GM10266 (cell line): ENCODE results near the gene CFAP100.

Source experiments
- DNase-seq: peaks from one replicate; pipeline ENCODE4 v3.0.0; 2012; ENCODE audit errors: extremely low spot score
- TF ChIP-seq, protein P1 (sequence below): IDR thresholded peaks from 2 replicates; pipeline ENCODE4 v1.5.1; 2012; ENCODE audit warnings: mild to moderate bottlenecking, low read depth; ENCODE audit not compliant: control insufficient read depth, insufficient read depth; ENCODE audit errors: missing control alignments

The CFAP100 gene

DNA sequence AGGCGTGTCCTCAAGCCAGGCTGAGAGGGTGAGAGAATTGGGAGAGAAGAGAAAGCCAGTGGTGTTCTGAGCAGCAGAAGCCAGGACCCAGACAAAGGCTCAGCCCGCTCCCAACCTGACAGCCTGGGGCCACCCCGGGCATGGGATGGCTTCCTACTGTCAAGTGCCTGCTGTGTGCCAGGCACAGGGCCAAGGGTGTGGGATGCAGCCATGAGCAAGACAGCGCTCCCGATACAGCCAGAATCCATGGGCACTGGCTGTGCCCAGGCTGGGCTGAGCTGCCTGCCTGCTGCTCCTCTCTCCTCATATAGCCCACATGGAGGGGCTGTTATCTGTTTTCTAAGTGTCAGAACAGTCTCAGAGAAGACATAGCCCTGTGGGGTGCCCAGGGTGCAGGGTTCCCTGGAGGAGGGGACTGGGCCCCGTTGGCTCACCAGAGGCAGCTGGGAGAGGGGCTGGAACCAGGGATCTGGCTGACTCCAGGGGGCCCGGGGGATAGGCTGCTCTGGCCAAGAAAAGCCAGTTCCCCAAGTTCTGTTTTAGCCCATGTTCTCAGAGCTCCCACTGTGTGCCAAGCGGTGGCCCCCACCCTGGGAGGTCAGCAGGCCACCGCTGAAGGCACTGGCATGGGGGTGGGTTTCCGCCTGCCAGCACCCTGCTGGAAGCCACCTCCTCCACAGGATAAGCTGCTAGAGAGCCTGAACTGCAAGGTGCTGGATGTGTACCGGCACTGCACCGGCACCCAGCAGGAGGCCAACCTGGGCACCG lies 39.0 kb downstream of the CFAP100 start:
- TF ChIP-seq, protein P1, sequence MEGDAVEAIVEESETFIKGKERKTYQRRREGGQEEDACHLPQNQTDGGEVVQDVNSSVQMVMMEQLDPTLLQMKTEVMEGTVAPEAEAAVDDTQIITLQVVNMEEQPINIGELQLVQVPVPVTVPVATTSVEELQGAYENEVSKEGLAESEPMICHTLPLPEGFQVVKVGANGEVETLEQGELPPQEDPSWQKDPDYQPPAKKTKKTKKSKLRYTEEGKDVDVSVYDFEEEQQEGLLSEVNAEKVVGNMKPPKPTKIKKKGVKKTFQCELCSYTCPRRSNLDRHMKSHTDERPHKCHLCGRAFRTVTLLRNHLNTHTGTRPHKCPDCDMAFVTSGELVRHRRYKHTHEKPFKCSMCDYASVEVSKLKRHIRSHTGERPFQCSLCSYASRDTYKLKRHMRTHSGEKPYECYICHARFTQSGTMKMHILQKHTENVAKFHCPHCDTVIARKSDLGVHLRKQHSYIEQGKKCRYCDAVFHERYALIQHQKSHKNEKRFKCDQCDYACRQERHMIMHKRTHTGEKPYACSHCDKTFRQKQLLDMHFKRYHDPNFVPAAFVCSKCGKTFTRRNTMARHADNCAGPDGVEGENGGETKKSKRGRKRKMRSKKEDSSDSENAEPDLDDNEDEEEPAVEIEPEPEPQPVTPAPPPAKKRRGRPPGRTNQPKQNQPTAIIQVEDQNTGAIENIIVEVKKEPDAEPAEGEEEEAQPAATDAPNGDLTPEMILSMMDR, result no peak
- DNase-seq, result no peak

GRCh38 chr3:126434264-126434590 lies 39.5 kb downstream of the CFAP100 start:
- TF ChIP-seq, protein P1, result no peak
- no peak for DNase-seq

- no peak for DNase-seq
- TF ChIP-seq, protein P1, result no peak
Observed at GRCh38 chr3:126434931-126435411, 40.3 kb downstream of the CFAP100 start.

GRCh38 chr3:126435456-126436315 lies 41.0 kb downstream of the CFAP100 start:
- TF ChIP-seq, protein P1, result no peak
- DNase-seq, result no peak

DNA sequence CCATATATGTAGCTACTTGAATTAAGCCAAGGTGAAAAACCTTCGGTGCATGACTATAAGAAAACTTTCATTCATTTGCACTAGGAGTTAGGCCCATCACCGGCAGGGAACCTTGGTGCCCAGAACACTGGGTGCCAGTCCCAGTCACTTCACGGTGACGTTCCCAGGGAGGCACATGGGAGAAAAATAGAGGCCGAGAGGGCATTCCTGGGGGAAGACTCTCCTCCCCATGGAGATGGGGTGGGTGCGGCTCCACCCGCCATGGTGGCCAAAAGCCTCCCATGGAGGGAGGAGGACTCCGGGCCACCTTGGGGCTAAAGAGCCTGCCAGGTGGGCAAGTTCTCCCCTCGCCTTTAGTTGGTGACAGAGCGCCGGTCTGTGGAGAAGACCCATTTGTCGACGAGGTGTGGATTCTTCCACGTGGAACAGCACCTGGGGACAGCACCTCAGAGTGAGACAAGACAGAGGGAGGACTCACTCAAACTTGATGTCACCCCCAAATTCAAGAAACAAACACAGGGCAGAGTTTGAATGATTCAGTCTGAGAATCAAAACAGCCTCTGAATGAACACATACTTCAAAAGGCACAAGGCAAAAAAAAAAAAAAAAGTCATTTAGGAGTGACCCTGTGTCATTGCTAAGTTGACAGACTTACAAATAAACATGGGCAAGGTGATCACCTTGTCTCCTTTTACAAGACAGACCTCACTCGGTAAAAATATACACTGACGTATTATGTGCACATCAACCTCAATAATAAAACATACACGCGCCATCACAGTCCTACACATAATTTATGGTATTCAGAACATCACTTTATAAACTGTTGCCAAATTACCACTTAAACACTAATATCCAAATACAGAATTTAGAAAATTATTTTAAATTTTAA lies 42.4 kb downstream of the CFAP100 start:
- TF ChIP-seq, protein P1, result no peak
- DNase-seq, result no peak

GRCh38 chr3:126438186-126438585 lies 43.5 kb downstream of the CFAP100 start:
- TF ChIP-seq, protein P1, result no peak
- no peak for DNase-seq
